K562 (cell line): ENCODE measurements around the gene RAB31. TPM values are rescaled to one million over a fixed set of nuclear protein-coding genes. Genes with fewer than 3 reads are reported as not detected.

ENCODE experiments used
- ARHGAP35 ChIP-seq: fragments of 450-650 bp; IDR thresholded peaks from 2 replicates; pipeline ENCODE4 v1.6.1; 2018; ENCODE audit not compliant: partially characterized antibody
- ASH1L ChIP-seq: fragments of 450-650 bp; IDR thresholded peaks from 2 replicates; pipeline ENCODE4 v1.6.1; 2018; ENCODE audit warnings: borderline replicate concordance, mild to moderate bottlenecking, low read depth; ENCODE audit not compliant: partially characterized antibody
- CBX8 ChIP-seq: fragments of 200-600 bp; sonication (generic); IDR thresholded peaks from 2 replicates; pipeline ENCODE4 v1.6.1; 2012; ENCODE audit warnings: borderline replicate concordance, mixed run types, low read depth, mild to moderate bottlenecking, moderate library complexity, mixed read lengths, low read length, control low read depth, inconsistent platforms; ENCODE audit not compliant: poor library complexity, severe bottlenecking; ENCODE audit errors: extremely low read depth
- CC2D1A ChIP-seq: fragments of 450-650 bp; IDR thresholded peaks from 2 replicates; pipeline ENCODE4 v1.6.1; 2017; ENCODE audit warnings: mild to moderate bottlenecking
- FOXP1 ChIP-seq: sonication (generic); formaldehyde crosslinking; IDR thresholded peaks from 2 replicates; pipeline ENCODE4 v1.8.0; 2022; ENCODE audit warnings: mild to moderate bottlenecking, missing genetic modification reagents
- KLF1 ChIP-seq: fragments of 450-650 bp; IDR thresholded peaks from 2 replicates; pipeline ENCODE4 v1.6.1; 2016; ENCODE audit warnings: missing genetic modification characterization, missing compliant biosample characterization
- L3MBTL2 ChIP-seq: fragments of 450-650 bp; IDR thresholded peaks from 2 replicates; pipeline ENCODE4 v1.6.1; 2016; ENCODE audit warnings: mild to moderate bottlenecking, moderate library complexity
- MYNN ChIP-seq, 2 experiments: sonication (generic); formaldehyde crosslinking in 1 of 2; IDR thresholded peaks; 2 replicates each; pipeline versions ENCODE4 v1.5.0 to v1.6.1; 2016 to 2020; ENCODE audit warnings: antibody characterized with exemption in 1 of 2, missing genetic modification reagents in 1 of 2
- NR0B1 ChIP-seq: fragments of 450-650 bp; IDR thresholded peaks from one replicate; pipeline ENCODE4 v1.6.1; 2018; ENCODE audit warnings: mild to moderate bottlenecking, moderate library complexity; ENCODE audit not compliant: partially characterized antibody
- OTX1 ChIP-seq: fragments of 450-650 bp; formaldehyde crosslinking; IDR thresholded peaks from 2 replicates; pipeline ENCODE4 v1.4.0; 2022; ENCODE audit warnings: mild to moderate bottlenecking
- POLR2B ChIP-seq: fragments of 450-650 bp; IDR thresholded peaks from 2 replicates; pipeline ENCODE4 v1.6.1; 2018; ENCODE audit warnings: low read depth; ENCODE audit not compliant: partially characterized antibody
- PRDM10 ChIP-seq: fragments of 450-650 bp; IDR thresholded peaks from 2 replicates; pipeline ENCODE4 v1.6.1; 2018; ENCODE audit not compliant: partially characterized antibody
- PTBP1 ChIP-seq: fragments of 200-400 bp; formaldehyde crosslinking; IDR thresholded peaks from 2 replicates; pipeline ENCODE4 v1.6.1; 2017; ENCODE audit warnings: low read depth, low read length
- RBM22 ChIP-seq: fragments of 200-400 bp; formaldehyde crosslinking; IDR thresholded peaks from 2 replicates; pipeline ENCODE4 v1.6.1; 2018; ENCODE audit warnings: low read length, low read depth; ENCODE audit not compliant: poor library complexity, severe bottlenecking
- RFX5 ChIP-seq: IDR thresholded peaks from 2 replicates; pipeline ENCODE4 v1.6.1; 2011; ENCODE audit warnings: low read depth, mild to moderate bottlenecking, improper control_type of control experiment, low read length
- SFPQ ChIP-seq: fragments of 200-400 bp; formaldehyde crosslinking; IDR thresholded peaks from 2 replicates; pipeline ENCODE4 v1.6.1; 2017; ENCODE audit warnings: mild to moderate bottlenecking, low read depth, low read length, moderate library complexity
- SMARCA5 ChIP-seq: fragments of 450-650 bp; IDR thresholded peaks from 2 replicates; pipeline ENCODE4 v1.6.1; 2016
- ZBTB1 ChIP-seq: sonication (generic); formaldehyde crosslinking; IDR thresholded peaks from 2 replicates; pipeline ENCODE4 v1.8.1; 2023; ENCODE audit warnings: missing genetic modification reagents, low read depth, mild to moderate bottlenecking, borderline replicate concordance
- ZEB2 ChIP-seq: fragments of 450-650 bp; IDR thresholded peaks from 2 replicates; pipeline ENCODE4 v1.6.1; 2016
- ZNF324 ChIP-seq: fragments of 250-450 bp; sonication (Bioruptor Pico); IDR thresholded peaks from 2 replicates; pipeline ENCODE4 v1.4.0; 2020; ENCODE audit warnings: mild to moderate bottlenecking
- ZNF444 ChIP-seq: fragments of 250-450 bp; sonication (Bioruptor Pico); IDR thresholded peaks from 2 replicates; pipeline ENCODE4 v1.4.0; 2020; ENCODE audit warnings: mild to moderate bottlenecking, moderate library complexity
- ZNF445 ChIP-seq: fragments of 250-450 bp; sonication (Bioruptor Pico); IDR thresholded peaks from 2 replicates; pipeline ENCODE4 v1.4.0; 2020; ENCODE audit warnings: low read depth, mild to moderate bottlenecking, moderate library complexity
- ZNF696 ChIP-seq: fragments of 250-450 bp; sonication (Bioruptor Pico); conservative IDR thresholded peaks from 2 replicates; pipeline ENCODE4 v1.4.0; 2020; ENCODE audit warnings: mild to moderate bottlenecking, moderate library complexity
- polyA plus RNA-seq, 8 experiments: library from polyadenylated mRNA; depleted of rRNA in 4 of 8; stranded (reverse) in 5 of 8; unstranded in 3 of 8; fragments of >200 nt; fragmentation: Nextera tagmentation in 2 of 8; fragmentation: Illumina TruSeq in 1 of 8; extraction: Ambion mirVana in 2 of 8; extraction: Trizol in 1 of 8; gene quantifications; 2 replicates each; pipeline versions ENCODE4 v1.2.1 to v1.2.3, GENCODE V29; 2011 to 2014; ENCODE audit warnings: inconsistent platforms in 1 of 8, missing spikeins in 1 of 8
- total RNA-seq, 7 experiments: library from RNA; depleted of rRNA in 6 of 7; stranded (reverse); fragments of >200 nt in 6 of 7; fragmentation: Illumina TruSeq in 2 of 7; extraction: Trizol in 2 of 7; gene quantifications; 2 replicates each; pipeline versions ENCODE4 v1.2.1 to v1.2.3, GENCODE V29; 2011 to 2021; ENCODE audit warnings: low replicate concordance in 1 of 7

Gene RAB31
- total and polyA plus RNA-seq, 9 of the 15 experiments (the other 6 are each of a cell fraction or from before 2014, with no cell fraction given), result 20.7 to 70.4 (median 41.3) TPM

- TF ChIP-seq ZBTB1 (CRISPR knock-in tag) (no peak), KLF1 (no peak), SFPQ (no peak), CC2D1A (peak; percentile 38; the same call in 1 of the 2 replicates), ZNF324 (no peak), ZEB2 (peak; percentile 29; the same call in 1 of the 2 replicates), ZNF696 (CRISPR knock-in tag) (no peak), NR0B1 (no peak), OTX1 (CRISPR knock-in tag) (peak; percentile 92; the same call in 1 of the 2 replicates), RBM22 (no peak), ZNF444 (no peak), ARHGAP35 (peak; percentile 90), ASH1L (peak; percentile 52), FOXP1 (no peak), PTBP1 (no peak), ZNF445 (CRISPR knock-in tag) (no peak), MYNN (IDR thresholded peaks at IDR 0.05) (no peak), MYNN (CRISPR knock-in tag; IDR thresholded peaks at IDR 0.05) (no peak), CBX8 (no peak), POLR2B (peak; percentile 52), SMARCA5 (peak; percentile 86), PRDM10 (no peak), RFX5 (no peak), L3MBTL2 (no peak)
Measured at GRCh38 chr18:9823805-9824473, 115.8 kb downstream of the RAB31 start (continued).
